GM06990 (cell line): ENCODE measurements around the gene PLA2G4A.

Experiments
- DNase-seq: peaks from one replicate; pipeline ENCODE4 v3.0.0-alpha.2; 2011; ENCODE audit not compliant: insufficient read length; ENCODE audit errors: extremely low read depth
- H3K27me3 ChIP-seq: replicated peaks from 2 replicates; pipeline ENCODE4 v1.6.0; 2011; ENCODE audit warnings: low read length; ENCODE audit not compliant: control insufficient read depth, insufficient read depth
- H3K36me3 ChIP-seq: 2 replicates; pipeline ENCODE4 v1.5.1; 2011; ENCODE audit warnings: low read length; ENCODE audit not compliant: control insufficient read depth, insufficient read depth
- H3K4me3 ChIP-seq: replicated peaks from 2 replicates; pipeline ENCODE4 v1.5.1; 2011; ENCODE audit warnings: low read depth, mild to moderate bottlenecking, control low read depth, low read length
- CTCF ChIP-seq: IDR thresholded peaks from 2 replicates; pipeline ENCODE4 v1.5.1; 2011; ENCODE audit warnings: low read length, control low read depth, mild to moderate bottlenecking, inconsistent platforms; ENCODE audit not compliant: insufficient read depth, poor library complexity, severe bottlenecking

The PLA2G4A gene

GRCh38 chr1:186864296-186864695 is 35.5 kb downstream of the PLA2G4A start:
- no peak for TF ChIP-seq CTCF
- Histone ChIP-seq H3K36me3 (no peaks in the 10 kb centered on the region), H3K4me3 (no peak overlapping the region), H3K27me3 (no peaks in the 10 kb centered on the region)
- DNase-seq = no peak

- Histone ChIP-seq H3K36me3 (no peaks in the 10 kb centered on the region), H3K27me3 (no peaks in the 10 kb centered on the region), H3K4me3 (no peak overlapping the region)
- no peak for TF ChIP-seq CTCF
- peak; percentile 69 for DNase-seq
Measured at GRCh38 chr1:186865253-186865652, 36.5 kb downstream of the PLA2G4A start.

GRCh38 chr1:186865857-186866256 is 37.1 kb downstream of the PLA2G4A start:
- Histone ChIP-seq H3K4me3 (no peak overlapping the region), H3K27me3 (no peaks in the 10 kb centered on the region), H3K36me3 (no peaks in the 10 kb centered on the region)
- no peak for DNase-seq
- TF ChIP-seq CTCF = no peak

- no peak for TF ChIP-seq CTCF
- Histone ChIP-seq H3K36me3 (no peaks in the 10 kb centered on the region), H3K4me3 (no peak overlapping the region), H3K27me3 (no peaks in the 10 kb centered on the region)
- no peak for DNase-seq
Measured at GRCh38 chr1:186869526-186870228, 40.9 kb downstream of the PLA2G4A start.

- TF ChIP-seq CTCF = no peak
- H3K36me3 ChIP-seq = no peaks in the 10 kb centered on the region
- no peak for DNase-seq
- no peaks in the 10 kb centered on the region for H3K27me3 ChIP-seq
- no peak overlapping the region for H3K4me3 ChIP-seq
Measured at GRCh38 chr1:186871784-186872183, 43.0 kb downstream of the PLA2G4A start.

- Histone ChIP-seq H3K4me3 (no peak overlapping the region), H3K36me3 (no peaks in the 10 kb centered on the region), H3K27me3 (no peaks in the 10 kb centered on the region)
- no peak for DNase-seq
- TF ChIP-seq CTCF = no peak
Measured at GRCh38 chr1:186872291-186872690, 43.5 kb downstream of the PLA2G4A start.
